Spleen (tissue), 11 donors: ENCODE measurements around the gene UBE2S. TPM values are rescaled to one million over a fixed set of nuclear protein-coding genes. Genes with fewer than 3 reads are reported as not detected.
A peak's percentile ranks its signal among the peaks of the same experiment; 100 is the strongest.
"Not testable (repeated sequence)": the region's sequence is repeated elsewhere in the genome, so short reads cannot be mapped to it uniquely, and the experiment has no call there.

ENCODE experiments used
- DNase-seq: peaks from one replicate; pipeline ENCODE4 v3.0.0-alpha.2; 2020
- H3K27ac ChIP-seq, 8 donors: fragments of 200-600 bp; sonication (generic) in 7 of 8; 1 replicate in 4 of 8; 2 replicates in 4 of 8; pipeline versions ENCODE4 v1.5.0 to v1.8.0; 2016 to 2021; ENCODE audit warnings: inconsistent platforms in 4 of 8, mild to moderate bottlenecking in 4 of 8, moderate library complexity in 1 of 8
- H3K27me3 ChIP-seq, 7 donors: fragments of 200-600 bp; sonication (generic) in 6 of 7; replicated peaks in 1 of 7; 1 replicate in 4 of 7; 2 replicates in 3 of 7; pipeline versions ENCODE4 v1.5.0 to v1.8.0; 2016 to 2021; ENCODE audit warnings: inconsistent platforms in 3 of 7, mild to moderate bottlenecking in 1 of 7
- H3K36me3 ChIP-seq, 6 donors: fragments of 200-600 bp; sonication (generic) in 5 of 6; 1 replicate in 4 of 6; 2 replicates in 2 of 6; pipeline versions ENCODE4 v1.5.0 to v1.8.0; 2016 to 2021; ENCODE audit warnings: inconsistent platforms in 2 of 6
- H3K4me1 ChIP-seq, 6 donors: fragments of 200-600 bp; sonication (generic) in 5 of 6; 1 replicate in 3 of 6; 2 replicates in 3 of 6; pipeline versions ENCODE4 v1.5.0 to v1.8.0; 2016 to 2021; ENCODE audit warnings: inconsistent platforms in 3 of 6
- H3K4me3 ChIP-seq, 8 donors: fragments of 200-600 bp; sonication (generic) in 7 of 8; 1 replicate in 4 of 8; 2 replicates in 4 of 8; pipeline versions ENCODE4 v1.5.0 to v1.8.0; 2016 to 2021; ENCODE audit warnings: inconsistent platforms in 4 of 8, mild to moderate bottlenecking in 4 of 8, moderate library complexity in 2 of 8
- H3K9me3 ChIP-seq, 8 donors: fragments of 200-600 bp; sonication (generic) in 7 of 8; 1 replicate in 4 of 8; 2 replicates in 4 of 8; pipeline versions ENCODE4 v1.5.0 to v1.8.0; 2016 to 2021; ENCODE audit warnings: inconsistent platforms in 4 of 8
- POLR2A ChIP-seq, 3 donors: fragments of 450-650 bp; IDR thresholded peaks; one replicate each; pipeline ENCODE4 v1.5.1; 2017; ENCODE audit warnings: antibody characterized with exemption in 3 of 3, mild to moderate bottlenecking in 1 of 3
- POLR2AphosphoS5 ChIP-seq, 3 donors: sonication (generic); formaldehyde crosslinking; IDR thresholded peaks; one replicate each; pipeline ENCODE4 v1.5.1; 2017; ENCODE audit warnings: antibody characterized with exemption in 3 of 3
- WGBS, 5 donors: extraction: QIAGEN DNeasy Blood & Tissue Kit in 3 of 5; methylation state at CpG; one replicate each; pipeline versions ENCODE4 v1.1.5 to v1.1.7; 2013 to 2018; 5-methylcytosine and 5-hydroxymethylcytosine counted together
- intact Hi-C: fragments of 100-400 bp; cut with DNase I; formaldehyde crosslinking; loops from one replicate; pipeline ENCODE4 v1.15.0; 2023; ENCODE audit warnings: low total_unique reads
- polyA plus RNA-seq, 3 donors: library from polyadenylated mRNA; stranded (reverse); fragments of 200-250 nt; gene quantifications; one replicate each; pipeline ENCODE4 v1.2.1, GENCODE V29; 2013
- total RNA-seq, 7 donors: library from RNA; depleted of rRNA in 3 of 7; stranded (reverse); fragments of >200 nt in 3 of 7; fragmentation: NEBNext Ultra II Directional in 4 of 7; extraction: Animal tissue kit (Norgen Biotek cat#: 25700) in 4 of 7; gene quantifications; one replicate each; pipeline versions ENCODE4 v1.1.0 to v1.2.1, GENCODE V29; 2016 to 2021
- TF ChIP-seq, protein P1 (sequence below), 11 experiments: fragments of 200-600 bp in 7 of 11; fragments of 450-650 bp in 4 of 11; sonication (generic) in 4 of 11; IDR thresholded peaks in 8 of 11; conservative IDR thresholded peaks in 3 of 11; 1 replicate in 7 of 11; 2 replicates in 4 of 11; pipeline versions ENCODE4 v1.4.0 to v1.8.0; 2016 to 2021; ENCODE audit warnings: antibody characterized with exemption in 11 of 11, inconsistent platforms in 4 of 11, mild to moderate bottlenecking in 1 of 11
- donor health status: healthy with polysubstance abuse.
- donor health status: DM: no; HTN: no; CAD: no; lungs with moderate emphysema.
- donor health status: DM: no; HTN: no; CAD: no.
- donor health status: Bipolar disorder and iron deficiency.
- donor health status: healthy.
- donor health status: DM: no; HTN: no; CAD: no.
- donor health status: DM: yes; HTN: yes; CAD: no.

UBE2S gene
- total and polyA plus RNA-seq, 10 donors, result 4.9 to 40.8 (median 19.5) TPM

DNA sequence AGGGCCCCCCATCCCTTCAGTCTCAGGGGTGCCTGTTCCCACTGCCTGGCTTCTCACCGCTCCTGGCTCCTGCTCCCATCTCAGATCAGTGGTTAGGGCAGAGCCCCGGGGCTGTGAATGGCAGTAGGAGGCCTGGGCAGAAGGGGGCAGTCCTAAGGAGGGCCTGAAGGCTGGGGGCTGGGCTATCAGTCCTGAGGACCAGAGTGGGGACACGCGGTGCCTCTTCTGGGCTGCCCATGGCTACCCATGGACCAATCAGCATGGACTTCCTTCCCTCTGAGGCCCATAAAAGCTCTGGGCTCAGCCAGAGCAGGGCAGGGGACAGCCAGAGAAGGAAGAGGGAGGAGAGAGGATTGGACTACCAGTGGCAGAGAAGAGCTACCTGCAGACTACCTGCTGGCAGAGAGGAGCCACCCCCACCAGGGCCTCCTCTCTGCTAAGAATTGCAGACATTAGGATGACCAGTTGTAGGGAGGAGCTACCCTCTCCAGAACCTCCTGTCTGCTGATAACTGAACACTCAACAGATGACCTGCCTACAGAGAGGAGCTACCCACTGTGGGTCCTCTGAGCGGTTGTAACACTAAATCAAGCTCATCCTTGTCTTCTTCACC is 12.1 kb upstream of the UBE2S start:
- no peak overlapping the region for H3K4me3 ChIP-seq
- 71 to 100% (median 79%) methylated on average over 1 to 5 of the region's 5 CpGs for WGBS, 5 donors
- no peak for DNase-seq
- H3K9me3 ChIP-seq, result no peaks in the 10 kb centered on the region
- no peaks in the 10 kb centered on the region for H3K36me3 ChIP-seq
- peaks cover 0 to 35% (median 0%) of the 10 kb centered on the region in 7 donors for H3K27me3 ChIP-seq
- intact Hi-C loops, result loop anchor here (10.0 kb wide), 1 partner anchor 125 kb away; no protein-coding TSS in a partner anchor
- H3K4me1 ChIP-seq, result peaks cover 0 to 17% (median 0%) of the 10 kb centered on the region in 6 donors
- TF ChIP-seq POLR2AphosphoS5 (IDR thresholded peaks at IDR 0.05), result no peak
- TF ChIP-seq POLR2A (IDR thresholded peaks at IDR 0.05), result no peak
- TF ChIP-seq, protein P1, sequence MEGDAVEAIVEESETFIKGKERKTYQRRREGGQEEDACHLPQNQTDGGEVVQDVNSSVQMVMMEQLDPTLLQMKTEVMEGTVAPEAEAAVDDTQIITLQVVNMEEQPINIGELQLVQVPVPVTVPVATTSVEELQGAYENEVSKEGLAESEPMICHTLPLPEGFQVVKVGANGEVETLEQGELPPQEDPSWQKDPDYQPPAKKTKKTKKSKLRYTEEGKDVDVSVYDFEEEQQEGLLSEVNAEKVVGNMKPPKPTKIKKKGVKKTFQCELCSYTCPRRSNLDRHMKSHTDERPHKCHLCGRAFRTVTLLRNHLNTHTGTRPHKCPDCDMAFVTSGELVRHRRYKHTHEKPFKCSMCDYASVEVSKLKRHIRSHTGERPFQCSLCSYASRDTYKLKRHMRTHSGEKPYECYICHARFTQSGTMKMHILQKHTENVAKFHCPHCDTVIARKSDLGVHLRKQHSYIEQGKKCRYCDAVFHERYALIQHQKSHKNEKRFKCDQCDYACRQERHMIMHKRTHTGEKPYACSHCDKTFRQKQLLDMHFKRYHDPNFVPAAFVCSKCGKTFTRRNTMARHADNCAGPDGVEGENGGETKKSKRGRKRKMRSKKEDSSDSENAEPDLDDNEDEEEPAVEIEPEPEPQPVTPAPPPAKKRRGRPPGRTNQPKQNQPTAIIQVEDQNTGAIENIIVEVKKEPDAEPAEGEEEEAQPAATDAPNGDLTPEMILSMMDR (IDR thresholded peaks at IDR 0.05 in 8 of 11, conservative IDR thresholded peaks at IDR 0.05 in 3 of 11), result no peak
- no peak overlapping the region for H3K27ac ChIP-seq

DNA sequence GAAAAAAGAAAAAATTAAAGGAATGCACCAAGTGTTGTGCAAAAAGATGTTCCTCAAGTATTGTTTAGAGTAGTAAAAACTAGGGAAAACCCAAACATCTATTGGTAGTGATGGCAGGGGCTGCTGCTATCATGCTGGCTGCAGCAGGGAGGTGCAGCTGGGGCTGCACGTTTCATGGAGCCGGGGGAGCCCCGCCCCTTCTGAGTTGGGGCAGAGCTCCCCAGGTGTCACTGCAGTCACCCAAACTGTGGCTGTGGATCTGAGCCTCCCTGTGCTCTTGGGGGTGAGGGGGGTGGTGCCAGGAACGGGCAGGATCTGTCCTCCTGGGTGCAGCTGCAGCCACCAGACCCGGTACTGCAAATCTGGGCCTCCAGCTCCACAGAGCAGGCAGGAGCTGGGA is 11.5 kb upstream of the UBE2S start:
- intact Hi-C loops, result loop anchor here (10.0 kb wide), 1 partner anchor 124 kb away; no protein-coding TSS in a partner anchor
- DNase-seq, result no peak
- 60 to 76% (median 64%) methylated on average over 3 to 5 of the region's 5 CpGs for WGBS, 5 donors

DNA sequence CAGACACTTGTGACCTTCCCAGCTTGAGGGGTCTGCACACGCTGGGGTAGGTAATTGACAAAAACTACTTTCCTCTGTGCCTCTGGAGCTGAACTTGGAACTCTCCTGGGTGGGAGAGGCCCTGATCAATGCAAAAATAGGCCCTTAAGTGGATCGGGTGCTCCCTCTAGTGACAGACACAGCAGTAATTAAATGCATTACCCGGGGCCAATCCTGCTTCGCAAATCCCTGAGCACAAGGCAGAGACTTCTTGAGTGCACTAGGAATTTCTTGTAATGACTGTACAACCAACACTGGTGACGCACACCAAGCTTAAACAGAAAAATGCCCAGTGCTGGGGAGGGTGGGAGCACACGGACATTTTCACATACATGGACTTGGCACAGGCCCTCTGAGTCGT is 10.6 kb upstream of the UBE2S start:
- 27 to 31% (median 28%) methylated on average over 7 of the region's 7 CpGs for WGBS, 5 donors
- no peaks in the 10 kb centered on the region for H3K9me3 ChIP-seq
- H3K27me3 ChIP-seq, result peaks cover 0 to 27% (median 0%) of the 10 kb centered on the region in 7 donors
- DNase-seq, result no peak
- no peak overlapping the region for H3K4me3 ChIP-seq
- intact Hi-C loops, result loop anchor here (10.0 kb wide), 1 partner anchor 123 kb away; no protein-coding TSS in a partner anchor
- peaks cover 0 to 17% (median 0%) of the 10 kb centered on the region in 6 donors for H3K4me1 ChIP-seq
- TF ChIP-seq, protein P1 (IDR thresholded peaks at IDR 0.05 in 8 of 11, conservative IDR thresholded peaks at IDR 0.05 in 3 of 11), result peak in 10 of 11 experiments; percentile 36 to 72 (median 62)
- no peak for TF ChIP-seq POLR2A (IDR thresholded peaks at IDR 0.05)
- H3K36me3 ChIP-seq, result no peaks in the 10 kb centered on the region
- no peak overlapping the region for H3K27ac ChIP-seq

More for the DNA sequence above, 11.5 kb upstream of the UBE2S start:
- no peak for TF ChIP-seq POLR2AphosphoS5 (IDR thresholded peaks at IDR 0.05)
- TF ChIP-seq, protein P1 (IDR thresholded peaks at IDR 0.05 in 8 of 11, conservative IDR thresholded peaks at IDR 0.05 in 3 of 11), result no peak
- no peak for TF ChIP-seq POLR2A (IDR thresholded peaks at IDR 0.05)
- H3K36me3 ChIP-seq, result no peaks in the 10 kb centered on the region
- H3K9me3 ChIP-seq, result no peaks in the 10 kb centered on the region
- H3K4me1 ChIP-seq, result peaks cover 0 to 17% (median 0%) of the 10 kb centered on the region in 6 donors
- no peak overlapping the region for H3K27ac ChIP-seq
- H3K27me3 ChIP-seq, result peaks cover 0 to 28% (median 0%) of the 10 kb centered on the region in 7 donors
- no peak overlapping the region for H3K4me3 ChIP-seq

DNA sequence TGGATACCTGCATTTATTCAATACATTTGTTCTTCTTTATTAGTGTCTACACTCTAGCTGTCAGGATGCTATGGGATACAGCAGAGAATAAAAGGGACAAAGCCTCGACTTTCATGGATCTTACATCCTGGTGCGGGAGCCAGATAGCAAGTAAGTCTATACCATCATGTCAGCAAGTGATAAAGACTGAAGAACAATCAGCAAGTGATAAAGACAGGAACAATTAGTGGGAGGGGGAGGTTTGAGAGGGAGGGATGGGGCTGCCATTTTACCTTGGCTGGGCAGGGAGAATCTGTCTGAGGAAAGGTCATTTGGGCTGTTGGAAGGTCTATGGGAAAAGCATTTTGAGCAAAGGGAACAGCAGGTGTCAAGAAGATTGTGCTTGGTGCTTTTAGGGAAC is 2.6 kb upstream of the UBE2S start:
- Histone ChIP-seq H3K9me3 (peaks cover 0 to 11% (median 0%) of the 10 kb centered on the region in 8 donors), H3K4me1 (peaks cover 7 to 27% (median 25%) of the 10 kb centered on the region in 6 donors), H3K27ac (no peak overlapping the region), H3K36me3 (peaks cover 0 to 13% (median 4%) of the 10 kb centered on the region in 6 donors), H3K27me3 (no peaks in the 10 kb centered on the region), H3K4me3 (no peak overlapping the region)
- TF ChIP-seq, protein P1 (IDR thresholded peaks at IDR 0.05 in 8 of 11, conservative IDR thresholded peaks at IDR 0.05 in 3 of 11), result no peak
- no peak for TF ChIP-seq POLR2AphosphoS5 (IDR thresholded peaks at IDR 0.05)
- no peak for TF ChIP-seq POLR2A (IDR thresholded peaks at IDR 0.05)
- WGBS, 5 donors, result 93 to 97% (median 95%) methylated on average over 2 of the region's 2 CpGs
- DNase-seq, result no peak
- intact Hi-C loops, result loop anchor here (10.0 kb wide), 1 partner anchor 115 kb away; no protein-coding TSS in a partner anchor

DNA sequence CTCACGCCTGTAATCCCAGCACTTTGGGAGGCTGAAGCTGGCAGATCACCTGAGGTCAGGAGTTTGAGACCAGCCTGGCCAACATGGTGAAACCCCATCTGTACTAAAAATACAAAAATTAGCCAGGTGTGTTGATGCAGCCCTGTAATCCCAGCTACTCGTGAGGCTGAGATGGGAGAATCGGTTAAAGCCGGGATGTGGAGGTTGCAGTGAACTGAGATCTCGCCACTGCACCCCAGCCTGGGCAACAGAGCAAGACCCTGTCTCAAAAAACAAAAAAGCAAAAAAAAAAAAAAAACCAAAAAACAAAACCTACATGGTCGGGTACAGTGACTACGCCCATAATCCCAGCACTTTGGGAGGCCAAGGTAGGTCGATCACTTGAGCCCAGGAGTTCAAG is 1.6 kb upstream of the UBE2S start:
- H3K27me3 ChIP-seq, H3K4me3 ChIP-seq, intact Hi-C loops, DNase-seq: not testable (repeated sequence)
- Histone ChIP-seq H3K27ac (peak overlapping the region in 2 of 8 donors; percentile 94 to 97), H3K4me1 (peaks cover 7 to 35% (median 25%) of the 10 kb centered on the region in 6 donors), H3K36me3 (peaks cover 0 to 23% (median 5%) of the 10 kb centered on the region in 6 donors), H3K9me3 (peaks cover 0 to 11% (median 0%) of the 10 kb centered on the region in 8 donors)
- 88 to 99% (median 95%) methylated on average over 8 of the region's 8 CpGs for WGBS, 5 donors
